ENCODE data around the gene PRTG. TPM values are rescaled to one million over a fixed set of nuclear protein-coding genes. Genes with fewer than 3 reads are reported as not detected.

PRTG gene
- total and polyA plus RNA-seq, 2 of the 13 experiments (the other 11 are each of a cell fraction or from before 2014, with no cell fraction given), result 13.2 to 22.3 TPM

DNA sequence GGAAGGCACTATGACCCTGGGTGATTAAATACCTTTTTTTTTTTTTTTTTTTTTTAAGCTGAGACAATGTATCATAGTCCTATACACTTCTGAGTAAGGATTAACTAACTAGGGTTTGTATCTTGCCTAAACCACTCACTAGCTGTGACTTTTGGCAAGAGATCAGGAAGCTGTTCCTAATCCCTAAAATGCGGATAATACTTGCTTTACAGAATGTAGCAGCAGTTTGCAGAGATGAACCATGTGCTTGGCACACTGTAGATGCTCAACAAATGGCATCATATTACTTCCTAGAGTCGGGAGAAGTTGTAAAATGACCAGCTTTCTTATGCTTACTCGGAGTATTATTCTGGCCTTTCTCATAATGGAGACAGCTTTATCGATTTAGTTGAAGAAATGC lies 129.2 kb downstream of the PRTG start (continued):
- TF ChIP-seq, protein P1, sequence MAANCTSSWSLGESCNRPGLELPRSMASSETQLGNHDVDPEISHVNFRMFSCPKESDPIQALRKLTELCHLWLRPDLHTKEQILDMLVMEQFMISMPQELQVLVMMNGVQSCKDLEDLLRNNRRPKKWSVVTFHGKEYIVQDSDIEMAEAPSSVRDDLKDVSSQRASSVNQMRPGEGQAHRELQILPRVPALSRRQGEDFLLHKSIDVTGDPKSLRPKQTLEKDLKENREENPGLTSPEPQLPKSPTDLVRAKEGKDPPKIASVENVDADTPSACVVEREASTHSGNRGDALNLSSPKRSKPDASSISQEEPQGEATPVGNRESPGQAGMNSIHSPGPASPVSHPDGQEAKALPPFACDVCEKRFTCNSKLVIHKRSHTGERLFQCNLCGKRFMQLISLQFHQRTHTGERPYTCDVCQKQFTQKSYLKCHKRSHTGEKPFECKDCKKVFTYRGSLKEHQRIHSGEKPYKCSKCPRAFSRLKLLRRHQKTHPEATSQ (CRISPR knock-in tag; IDR thresholded peaks at IDR 0.05; ENCODE audit: borderline replicate concordance), result no peak

DNA sequence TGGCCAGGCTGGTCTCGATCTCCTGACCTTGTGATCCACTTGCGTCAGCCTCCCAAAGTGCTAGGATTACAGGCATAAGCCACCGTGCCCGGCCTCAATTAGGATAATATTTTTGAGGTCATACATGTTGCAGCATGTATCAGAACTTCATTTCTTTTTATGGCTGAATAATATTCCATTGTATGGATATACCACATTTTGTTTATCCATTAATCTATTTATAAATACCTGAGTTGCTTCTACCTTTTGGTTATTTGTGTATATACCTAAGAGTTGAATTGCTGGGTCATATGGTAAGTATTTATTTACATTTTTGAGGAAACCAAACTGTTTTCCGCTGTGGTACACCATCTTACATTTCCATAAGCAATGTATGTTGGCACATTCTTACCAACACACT lies 136.7 kb downstream of the PRTG start:
- Histone ChIP-seq H3K36me3 (replicated peaks in 1 of 2; ENCODE audit: control insufficient read depth in 1 of 2, insufficient read depth in 2 of 2, low read length in 2 of 2) (no peaks in the 10 kb centered on the region), H2AFZ (ENCODE audit: low read length) (no peak overlapping the region), H3K27ac (ENCODE audit: extremely low read length, insufficient read depth, low read length) (no peak overlapping the region), H3K4me2 (ENCODE audit: low read depth, low read length) (no peak overlapping the region), H3K9ac (ENCODE audit: insufficient read depth, low read depth, low read length) (no peak overlapping the region), H3K27me3 (ENCODE audit: control insufficient read depth in 1 of 2, insufficient read depth in 2 of 2, low read length in 2 of 2) (no peaks in the 10 kb centered on the region), H4K20me1 (ENCODE audit: insufficient read depth, low read length) (no peaks in the 10 kb centered on the region), H3K79me2 (ENCODE audit: insufficient read depth, low read length) (no peaks in the 10 kb centered on the region), H3K9me3 (ENCODE audit: low read length) (no peaks in the 10 kb centered on the region), H3K4me1 (ENCODE audit: insufficient read depth, low read length) (no peaks in the 10 kb centered on the region), H3K4me3 (replicated peaks in 1 of 3; ENCODE audit: insufficient read depth in 1 of 3, low read depth in 2 of 3, low read length in 3 of 3) (no peak overlapping the region)
- ATAC-seq (no peak), DNase-seq (ENCODE audit: low spot score) (no peak), FAIRE-seq (no peak)
- TF ChIP-seq, protein P2, sequence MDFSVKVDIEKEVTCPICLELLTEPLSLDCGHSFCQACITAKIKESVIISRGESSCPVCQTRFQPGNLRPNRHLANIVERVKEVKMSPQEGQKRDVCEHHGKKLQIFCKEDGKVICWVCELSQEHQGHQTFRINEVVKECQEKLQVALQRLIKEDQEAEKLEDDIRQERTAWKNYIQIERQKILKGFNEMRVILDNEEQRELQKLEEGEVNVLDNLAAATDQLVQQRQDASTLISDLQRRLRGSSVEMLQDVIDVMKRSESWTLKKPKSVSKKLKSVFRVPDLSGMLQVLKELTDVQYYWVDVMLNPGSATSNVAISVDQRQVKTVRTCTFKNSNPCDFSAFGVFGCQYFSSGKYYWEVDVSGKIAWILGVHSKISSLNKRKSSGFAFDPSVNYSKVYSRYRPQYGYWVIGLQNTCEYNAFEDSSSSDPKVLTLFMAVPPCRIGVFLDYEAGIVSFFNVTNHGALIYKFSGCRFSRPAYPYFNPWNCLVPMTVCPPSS (IDR thresholded peaks at IDR 0.05), result no peak
- TF ChIP-seq SAFB2 (CRISPR knock-in tag; IDR thresholded peaks at IDR 0.05; ENCODE audit: borderline replicate concordance, low read depth), result no peak
- CTCF ChIA-PET (ENCODE audit: low intra/inter-chr PET ratio, low total read pairs), result no interaction called here
- intact Hi-C loops (cut with micrococcal nuclease; ENCODE audit: unreplicated experiment), result no loop called here
- no TSS peak for BruUV-seq (replicated peaks)
- POLR2A ChIA-PET, result no interaction called here
- 35% methylated on average over 5 of the region's 5 CpGs for WGBS (ENCODE audit: low lambda C conversion rate)
- in situ Hi-C loops (cut with HindIII; ENCODE audit: extremely low pct_ligation_motif_present, low pct_unique_long_range_greater_than_20kb), result no loop called here

DNA sequence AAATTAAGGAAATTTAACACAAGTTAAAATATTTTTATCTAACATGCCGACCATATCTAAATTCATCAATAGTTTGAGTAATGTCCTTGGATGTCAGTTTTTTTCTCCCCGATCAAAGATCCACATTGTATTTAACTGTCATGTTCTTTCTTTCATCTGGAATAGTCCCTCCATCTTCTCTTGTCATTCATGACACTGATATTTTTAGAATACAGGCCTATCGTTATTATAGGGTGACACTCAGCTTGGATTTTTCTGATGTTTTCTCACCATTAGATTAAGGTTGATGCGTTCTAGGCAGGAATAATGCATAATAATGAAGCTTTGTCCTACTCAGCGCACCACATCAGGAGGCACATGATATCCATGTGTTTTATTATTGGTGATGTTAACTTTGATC lies 141.6 kb downstream of the PRTG start:
- H3K36me3 ChIP-seq (replicated peaks in 1 of 2; ENCODE audit: control insufficient read depth in 1 of 2, insufficient read depth in 2 of 2, low read length in 2 of 2), result no peaks in the 10 kb centered on the region
- no peaks in the 10 kb centered on the region for H3K27me3 ChIP-seq (ENCODE audit: control insufficient read depth in 1 of 2, insufficient read depth in 2 of 2, low read length in 2 of 2)
- ChIA-PET CTCF (ENCODE audit: low intra/inter-chr PET ratio, low total read pairs) (no interaction called here), POLR2A (no interaction called here)
- H3K27ac ChIP-seq (ENCODE audit: extremely low read length, insufficient read depth, low read length), result no peak overlapping the region
- WGBS (ENCODE audit: low lambda C conversion rate), result 28% methylated on average over 5 of the region's 5 CpGs
- H2AFZ ChIP-seq (ENCODE audit: low read length), result no peak overlapping the region
- in situ Hi-C loops (cut with HindIII; ENCODE audit: extremely low pct_ligation_motif_present, low pct_unique_long_range_greater_than_20kb), result no loop called here
- BruUV-seq (replicated peaks), result no TSS peak
- H3K79me2 ChIP-seq (ENCODE audit: insufficient read depth, low read length), result no peaks in the 10 kb centered on the region
- no peak for DNase-seq (ENCODE audit: low spot score)
- no peak overlapping the region for H3K4me2 ChIP-seq (ENCODE audit: low read depth, low read length)
- no peaks in the 10 kb centered on the region for H3K9me3 ChIP-seq (ENCODE audit: low read length)
- intact Hi-C loops (cut with micrococcal nuclease; ENCODE audit: unreplicated experiment), result no loop called here
- H3K4me3 ChIP-seq (replicated peaks in 1 of 3; ENCODE audit: insufficient read depth in 1 of 3, low read depth in 2 of 3, low read length in 3 of 3), result no peak overlapping the region
- H4K20me1 ChIP-seq (ENCODE audit: insufficient read depth, low read length), result no peaks in the 10 kb centered on the region
- no peak for FAIRE-seq
- H3K4me1 ChIP-seq (ENCODE audit: insufficient read depth, low read length), result no peaks in the 10 kb centered on the region
- ATAC-seq, result no peak
- H3K9ac ChIP-seq (ENCODE audit: insufficient read depth, low read depth, low read length), result no peak overlapping the region
- TF ChIP-seq, protein P3, sequence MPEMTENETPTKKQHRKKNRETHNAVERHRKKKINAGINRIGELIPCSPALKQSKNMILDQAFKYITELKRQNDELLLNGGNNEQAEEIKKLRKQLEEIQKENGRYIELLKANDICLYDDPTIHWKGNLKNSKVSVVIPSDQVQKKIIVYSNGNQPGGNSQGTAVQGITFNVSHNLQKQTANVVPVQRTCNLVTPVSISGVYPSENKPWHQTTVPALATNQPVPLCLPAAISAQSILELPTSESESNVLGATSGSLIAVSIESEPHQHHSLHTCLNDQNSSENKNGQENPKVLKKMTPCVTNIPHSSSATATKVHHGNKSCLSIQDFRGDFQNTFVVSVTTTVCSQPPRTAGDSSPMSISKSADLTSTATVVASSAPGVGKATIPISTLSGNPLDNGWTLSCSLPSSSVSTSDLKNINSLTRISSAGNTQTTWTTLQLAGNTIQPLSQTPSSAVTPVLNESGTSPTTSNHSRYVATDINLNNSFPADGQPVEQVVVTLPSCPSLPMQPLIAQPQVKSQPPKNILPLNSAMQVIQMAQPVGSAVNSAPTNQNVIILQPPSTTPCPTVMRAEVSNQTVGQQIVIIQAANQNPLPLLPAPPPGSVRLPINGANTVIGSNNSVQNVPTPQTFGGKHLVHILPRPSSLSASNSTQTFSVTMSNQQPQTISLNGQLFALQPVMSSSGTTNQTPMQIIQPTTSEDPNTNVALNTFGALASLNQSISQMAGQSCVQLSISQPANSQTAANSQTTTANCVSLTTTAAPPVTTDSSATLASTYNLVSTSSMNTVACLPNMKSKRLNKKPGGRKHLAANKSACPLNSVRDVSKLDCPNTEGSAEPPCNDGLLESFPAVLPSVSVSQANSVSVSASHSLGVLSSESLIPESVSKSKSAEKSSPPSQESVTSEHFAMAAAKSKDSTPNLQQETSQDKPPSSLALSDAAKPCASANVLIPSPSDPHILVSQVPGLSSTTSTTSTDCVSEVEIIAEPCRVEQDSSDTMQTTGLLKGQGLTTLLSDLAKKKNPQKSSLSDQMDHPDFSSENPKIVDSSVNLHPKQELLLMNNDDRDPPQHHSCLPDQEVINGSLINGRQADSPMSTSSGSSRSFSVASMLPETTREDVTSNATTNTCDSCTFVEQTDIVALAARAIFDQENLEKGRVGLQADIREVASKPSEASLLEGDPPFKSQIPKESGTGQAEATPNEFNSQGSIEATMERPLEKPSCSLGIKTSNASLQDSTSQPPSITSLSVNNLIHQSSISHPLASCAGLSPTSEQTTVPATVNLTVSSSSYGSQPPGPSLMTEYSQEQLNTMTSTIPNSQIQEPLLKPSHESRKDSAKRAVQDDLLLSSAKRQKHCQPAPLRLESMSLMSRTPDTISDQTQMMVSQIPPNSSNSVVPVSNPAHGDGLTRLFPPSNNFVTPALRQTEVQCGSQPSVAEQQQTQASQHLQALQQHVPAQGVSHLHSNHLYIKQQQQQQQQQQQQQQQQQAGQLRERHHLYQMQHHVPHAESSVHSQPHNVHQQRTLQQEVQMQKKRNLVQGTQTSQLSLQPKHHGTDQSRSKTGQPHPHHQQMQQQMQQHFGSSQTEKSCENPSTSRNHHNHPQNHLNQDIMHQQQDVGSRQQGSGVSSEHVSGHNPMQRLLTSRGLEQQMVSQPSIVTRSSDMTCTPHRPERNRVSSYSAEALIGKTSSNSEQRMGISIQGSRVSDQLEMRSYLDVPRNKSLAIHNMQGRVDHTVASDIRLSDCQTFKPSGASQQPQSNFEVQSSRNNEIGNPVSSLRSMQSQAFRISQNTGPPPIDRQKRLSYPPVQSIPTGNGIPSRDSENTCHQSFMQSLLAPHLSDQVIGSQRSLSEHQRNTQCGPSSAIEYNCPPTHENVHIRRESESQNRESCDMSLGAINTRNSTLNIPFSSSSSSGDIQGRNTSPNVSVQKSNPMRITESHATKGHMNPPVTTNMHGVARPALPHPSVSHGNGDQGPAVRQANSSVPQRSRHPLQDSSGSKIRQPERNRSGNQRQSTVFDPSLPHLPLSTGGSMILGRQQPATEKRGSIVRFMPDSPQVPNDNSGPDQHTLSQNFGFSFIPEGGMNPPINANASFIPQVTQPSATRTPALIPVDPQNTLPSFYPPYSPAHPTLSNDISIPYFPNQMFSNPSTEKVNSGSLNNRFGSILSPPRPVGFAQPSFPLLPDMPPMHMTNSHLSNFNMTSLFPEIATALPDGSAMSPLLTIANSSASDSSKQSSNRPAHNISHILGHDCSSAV (CRISPR knock-in tag; IDR thresholded peaks at IDR 0.05; ENCODE audit: borderline replicate concordance), result no peak
- TF ChIP-seq EED (CRISPR knock-in tag; IDR thresholded peaks at IDR 0.05), result no peak
- no peak for TF ChIP-seq ZNF546 (CRISPR knock-in tag; conservative IDR thresholded peaks at IDR 0.05)

Data from HepG2 (cell line).